ENCODE measurements around the gene MON2.

DNA sequence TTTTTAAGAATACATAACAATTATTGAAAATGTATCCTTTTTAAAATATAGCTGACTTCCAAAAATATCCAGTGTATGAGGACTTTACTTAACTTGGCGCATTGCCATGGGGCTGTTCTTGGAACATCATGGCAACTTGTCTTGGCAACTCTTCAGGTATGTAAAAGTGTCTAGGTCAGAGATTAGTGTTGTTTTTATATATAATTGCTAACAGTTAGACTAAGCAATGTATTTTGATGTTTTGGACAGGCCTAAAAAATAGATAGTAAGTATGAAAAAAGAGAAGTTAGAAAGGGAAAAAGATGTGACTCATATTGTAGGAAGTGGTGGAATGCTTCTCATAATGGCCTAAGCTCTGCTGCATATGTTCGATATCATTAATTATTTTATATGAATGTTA, 70.9 kb downstream of the MON2 start:
- TF ChIP-seq, protein P1, sequence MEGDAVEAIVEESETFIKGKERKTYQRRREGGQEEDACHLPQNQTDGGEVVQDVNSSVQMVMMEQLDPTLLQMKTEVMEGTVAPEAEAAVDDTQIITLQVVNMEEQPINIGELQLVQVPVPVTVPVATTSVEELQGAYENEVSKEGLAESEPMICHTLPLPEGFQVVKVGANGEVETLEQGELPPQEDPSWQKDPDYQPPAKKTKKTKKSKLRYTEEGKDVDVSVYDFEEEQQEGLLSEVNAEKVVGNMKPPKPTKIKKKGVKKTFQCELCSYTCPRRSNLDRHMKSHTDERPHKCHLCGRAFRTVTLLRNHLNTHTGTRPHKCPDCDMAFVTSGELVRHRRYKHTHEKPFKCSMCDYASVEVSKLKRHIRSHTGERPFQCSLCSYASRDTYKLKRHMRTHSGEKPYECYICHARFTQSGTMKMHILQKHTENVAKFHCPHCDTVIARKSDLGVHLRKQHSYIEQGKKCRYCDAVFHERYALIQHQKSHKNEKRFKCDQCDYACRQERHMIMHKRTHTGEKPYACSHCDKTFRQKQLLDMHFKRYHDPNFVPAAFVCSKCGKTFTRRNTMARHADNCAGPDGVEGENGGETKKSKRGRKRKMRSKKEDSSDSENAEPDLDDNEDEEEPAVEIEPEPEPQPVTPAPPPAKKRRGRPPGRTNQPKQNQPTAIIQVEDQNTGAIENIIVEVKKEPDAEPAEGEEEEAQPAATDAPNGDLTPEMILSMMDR (IDR thresholded peaks at IDR 0.05), result no peak
- TF ChIP-seq EZH2 (IDR thresholded peaks at IDR 0.05) (no peak), EZH2phosphoT487 (IDR thresholded peaks at IDR 0.05) (no peak)

All from neural progenitor cell (in vitro differentiated cells).